HG02763 (cell line): ENCODE results near the gene EPB41L5.
"Not testable (repeated sequence)": the region's sequence is repeated elsewhere in the genome, so short reads cannot be mapped to it uniquely, and the experiment has no call there.

Experiments used
- ATAC-seq: cut with Tn5 transposase; IDR thresholded peaks from one replicate; pipeline ENCODE4 v1.9.1; 2021; ENCODE audit warnings: mild to moderate bottlenecking, moderate library complexity; ENCODE audit not compliant: unreplicated experiment

EPB41L5 gene

GRCh38 chr2:120012771-120013596 is at the start of gene EPB41L5:
Gene EPB41L5, plus strand, starts transcription at chr2:120013077. Its CDS starts 6,008 bp downstream, at chr2:120019085.
- peak; percentile 96 for ATAC-seq

GRCh38 chr2:119981896-119982295 is 31.0 kb upstream of the EPB41L5 start:
- ATAC-seq = no peak

- ATAC-seq = no peak
Observed at GRCh38 chr2:119982506-119982905, 30.4 kb upstream of the EPB41L5 start.

GRCh38 chr2:119983108-119983507 is 29.8 kb upstream of the EPB41L5 start:
- no peak for ATAC-seq

GRCh38 chr2:119996148-119996547 is 16.7 kb upstream of the EPB41L5 start:
- ATAC-seq = no peak

- not testable (repeated sequence) for ATAC-seq
Observed at GRCh38 chr2:119996896-119997891, 15.7 kb upstream of the EPB41L5 start.

- ATAC-seq = no peak
Observed at GRCh38 chr2:120001471-120001870, 11.4 kb upstream of the EPB41L5 start.

- ATAC-seq = no peak
Observed at GRCh38 chr2:120004254-120004653, 8.6 kb upstream of the EPB41L5 start.

GRCh38 chr2:120005834-120006521 is 6.9 kb upstream of the EPB41L5 start:
- peak; percentile 88 for ATAC-seq

GRCh38 chr2:120007851-120008250 is 5.0 kb upstream of the EPB41L5 start:
- ATAC-seq = no peak

GRCh38 chr2:120012363-120012762 is 514 bp upstream of the EPB41L5 start:
- ATAC-seq = no peak

- no peak for ATAC-seq
Observed at GRCh38 chr2:120013597-120014223, 833 bp downstream of the EPB41L5 start.

GRCh38 chr2:120014226-120014980 is 1.5 kb downstream of the EPB41L5 start:
- no peak for ATAC-seq

- no peak for ATAC-seq
Observed at GRCh38 chr2:120016800-120017199, 3.9 kb downstream of the EPB41L5 start.

GRCh38 chr2:120017201-120017600 is 4.3 kb downstream of the EPB41L5 start:
- no peak for ATAC-seq

GRCh38 chr2:120018549-120018948 is 5.7 kb downstream of the EPB41L5 start:
- no peak for ATAC-seq

GRCh38 chr2:120020554-120020953 is 7.7 kb downstream of the EPB41L5 start:
- ATAC-seq = no peak

GRCh38 chr2:120022505-120022904 is 9.6 kb downstream of the EPB41L5 start:
- not testable (repeated sequence) for ATAC-seq

- no peak for ATAC-seq
Observed at GRCh38 chr2:120026890-120027289, 14.0 kb downstream of the EPB41L5 start.

- ATAC-seq = no peak
Observed at GRCh38 chr2:120028795-120029194, 15.9 kb downstream of the EPB41L5 start.
